Mesothelial cell of epicardium (in vitro differentiated cells): Measurements from ENCODE around the gene ATG12. TPM values are rescaled to one million over a fixed set of nuclear protein-coding genes. Genes with fewer than 3 reads are reported as not detected.
A peak's percentile ranks its signal among the peaks of the same experiment; 100 is the strongest.

Source experiments
- DNase-seq, 2 experiments: peaks; one replicate each; pipeline ENCODE4 v3.0.0; 2021; ENCODE audit warnings: low spot score in 2 of 2; ENCODE audit not compliant: unreplicated experiment in 2 of 2
- H3K27ac Mint-ChIP-seq: 2 replicates; pipeline ENCODE4 v1.8.0; 2021; ENCODE audit warnings: mixed read lengths
- H3K27me3 Mint-ChIP-seq: 2 replicates; pipeline ENCODE4 v1.8.0; 2021; ENCODE audit warnings: low read depth, mixed read lengths
- H3K36me3 Mint-ChIP-seq: 2 replicates; pipeline ENCODE4 v1.8.0; 2021; ENCODE audit warnings: mixed read lengths
- H3K4me1 Mint-ChIP-seq: 2 replicates; pipeline ENCODE4 v1.8.0; 2021; ENCODE audit warnings: mixed read lengths
- H3K4me3 Mint-ChIP-seq: 2 replicates; pipeline ENCODE4 v1.8.0; 2021; ENCODE audit warnings: mild to moderate bottlenecking, moderate library complexity, mixed read lengths
- H3K9me3 Mint-ChIP-seq: 2 replicates; pipeline ENCODE4 v1.8.0; 2021; ENCODE audit warnings: mixed read lengths
- CTCF ChIP-seq: fragments of 200-600 bp; sonication (generic); IDR thresholded peaks from one replicate; pipeline ENCODE4 v1.5.0; 2021; ENCODE audit warnings: antibody characterized with exemption; ENCODE audit not compliant: unreplicated experiment
- total RNA-seq: library from RNA; stranded (reverse); gene quantifications from 3 replicates; pipeline ENCODE4 v1.2.1, GENCODE V29; 2021

ATG12 gene
- total RNA-seq, 1 donor from 2014 or later = 43.0 TPM

DNA sequence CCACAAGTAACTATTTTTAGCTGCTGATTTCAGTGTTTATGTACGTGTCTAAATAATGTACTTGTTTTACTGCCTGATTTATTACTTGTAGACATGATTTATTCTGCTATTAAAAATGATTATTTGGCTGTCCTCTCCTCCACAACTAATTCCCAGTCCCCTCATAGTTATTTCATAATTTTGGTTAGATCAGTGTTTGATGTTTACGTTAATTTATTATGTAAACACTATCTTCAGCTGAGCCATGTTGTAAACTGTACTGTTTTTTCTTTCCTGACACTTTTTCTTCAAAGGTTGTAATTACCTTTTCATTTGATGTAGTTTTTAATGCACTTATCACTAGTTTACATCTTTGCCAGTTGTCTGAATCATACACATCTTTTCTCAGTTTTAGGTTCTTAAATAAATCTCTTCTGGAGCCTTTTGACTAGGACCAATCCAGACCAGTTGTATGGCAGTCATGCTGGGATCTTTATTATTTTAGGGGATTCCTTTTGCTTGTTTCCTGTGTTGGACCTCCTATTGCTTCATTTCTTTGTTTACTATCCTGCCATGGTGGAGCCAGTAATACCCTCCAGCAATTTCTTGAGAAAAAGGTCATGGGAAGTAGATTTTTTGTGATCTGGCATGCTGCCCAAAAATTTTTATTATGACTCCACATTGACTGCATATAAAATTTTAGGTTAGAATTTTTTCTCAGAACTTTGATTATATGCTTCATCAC lies 16.4 kb upstream of the ATG12 start:
- no peak overlapping the region for H3K4me3 Mint-ChIP-seq
- H3K27me3 Mint-ChIP-seq = no peaks in the 10 kb centered on the region
- H3K27ac Mint-ChIP-seq = peak overlapping the region; percentile 53
- peaks cover 13% of the 10 kb centered on the region for H3K36me3 Mint-ChIP-seq
- TF ChIP-seq CTCF = no peak
- no peak for DNase-seq
- peaks cover 16% of the 10 kb centered on the region for H3K9me3 Mint-ChIP-seq
- H3K4me1 Mint-ChIP-seq = peaks cover 16% of the 10 kb centered on the region

GRCh38 chr5:115857057-115857479 lies 15.7 kb upstream of the ATG12 start:
- H3K36me3 Mint-ChIP-seq = peaks cover 13% of the 10 kb centered on the region
- peaks cover 16% of the 10 kb centered on the region for H3K4me1 Mint-ChIP-seq
- no peak overlapping the region for H3K4me3 Mint-ChIP-seq
- H3K9me3 Mint-ChIP-seq = peaks cover 16% of the 10 kb centered on the region
- H3K27ac Mint-ChIP-seq = peak overlapping the region; percentile 13
- DNase-seq = no peak
- TF ChIP-seq CTCF = no peak
- H3K27me3 Mint-ChIP-seq = no peaks in the 10 kb centered on the region

DNA sequence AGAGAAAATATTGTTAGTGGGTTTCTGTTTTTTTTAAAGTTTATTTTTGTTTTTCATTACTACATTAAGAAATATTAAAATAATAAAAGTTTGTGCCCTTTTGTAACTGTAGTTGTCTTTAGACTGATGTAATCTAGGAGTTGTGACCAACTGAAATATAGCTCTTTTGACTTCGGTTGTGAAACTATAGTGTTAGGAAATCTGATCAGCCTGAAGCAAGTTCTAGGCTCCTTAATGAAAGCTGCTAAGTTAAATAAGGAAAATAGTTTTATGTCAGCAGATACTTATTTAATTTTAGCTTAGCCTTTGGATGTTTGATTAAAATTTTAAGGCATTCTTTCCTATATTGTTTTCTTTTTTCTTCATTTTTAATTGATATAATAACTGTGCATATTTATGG lies 14.6 kb upstream of the ATG12 start:
- no peak overlapping the region for H3K4me3 Mint-ChIP-seq
- no peak for DNase-seq
- peaks cover 18% of the 10 kb centered on the region for H3K4me1 Mint-ChIP-seq
- peaks cover 16% of the 10 kb centered on the region for H3K9me3 Mint-ChIP-seq
- TF ChIP-seq CTCF = no peak
- H3K27ac Mint-ChIP-seq = no peak overlapping the region
- H3K27me3 Mint-ChIP-seq = no peaks in the 10 kb centered on the region
- H3K36me3 Mint-ChIP-seq = peaks cover 13% of the 10 kb centered on the region

DNA sequence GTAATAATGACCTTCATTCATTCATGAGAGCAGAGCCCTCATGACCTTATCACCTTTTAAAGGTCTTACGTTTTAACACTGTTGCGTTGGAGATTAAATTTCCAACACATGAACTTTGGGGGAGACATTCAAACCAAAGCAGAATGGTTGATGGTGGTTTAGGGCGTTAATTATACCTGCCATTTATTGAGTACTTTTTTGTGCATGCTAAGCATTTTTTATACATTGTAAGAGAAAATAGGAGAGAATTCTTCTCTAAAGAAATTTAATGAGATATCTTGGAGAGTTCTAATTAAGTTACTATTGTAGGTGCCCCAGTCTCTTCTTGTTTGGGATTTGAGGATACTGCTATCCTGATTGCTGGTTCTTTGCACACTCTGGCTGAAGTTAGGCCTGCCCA lies 12.8 kb upstream of the ATG12 start:
- DNase-seq = no peak
- Mint-ChIP-seq H3K4me1 (peaks cover 24% of the 10 kb centered on the region), H3K9me3 (peaks cover 16% of the 10 kb centered on the region), H3K36me3 (peaks cover 13% of the 10 kb centered on the region), H3K4me3 (no peak overlapping the region), H3K27me3 (no peaks in the 10 kb centered on the region), H3K27ac (no peak overlapping the region)
- no peak for TF ChIP-seq CTCF

- Mint-ChIP-seq H3K27ac (peak overlapping the region; percentile 13), H3K9me3 (peaks cover 16% of the 10 kb centered on the region), H3K27me3 (no peaks in the 10 kb centered on the region), H3K36me3 (peaks cover 13% of the 10 kb centered on the region), H3K4me3 (no peak overlapping the region), H3K4me1 (peaks cover 8% of the 10 kb centered on the region)
- DNase-seq = no peak
- no peak for TF ChIP-seq CTCF
These were observed 9.5 kb upstream of the ATG12 start for GRCh38 chr5:115850744-115851416.
